ENCODE results near the gene AFDN.

Gene AFDN

DNA sequence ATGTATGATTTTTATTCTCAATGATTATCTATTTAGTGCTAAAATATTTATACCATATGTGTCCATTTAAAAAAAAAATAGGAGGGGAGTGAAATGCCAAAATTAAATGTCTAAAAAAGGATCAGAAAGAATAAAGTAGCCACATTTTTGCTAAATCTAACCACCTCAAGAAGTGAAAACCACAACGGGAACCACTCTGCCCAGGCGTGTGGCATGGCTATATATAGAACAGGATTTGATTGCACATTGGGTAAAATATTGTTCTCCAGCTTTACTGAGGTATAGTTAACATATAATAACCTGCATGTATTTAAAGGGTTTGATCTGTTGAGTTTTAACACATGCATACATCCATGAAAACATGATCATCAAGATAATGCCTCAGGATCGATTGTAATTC, 19.0 kb upstream of the AFDN start:
- H3K4me2 ChIP-seq (ENCODE audit: low read depth, low read length, poor library complexity, severe bottlenecking): no peak overlapping the region
- H3K79me2 ChIP-seq (ENCODE audit: insufficient read depth, low read length): no peaks in the 10 kb centered on the region
- H4K20me1 ChIP-seq (ENCODE audit: insufficient read depth, low read length, poor library complexity, severe bottlenecking): no peaks in the 10 kb centered on the region
- no peak overlapping the region for H3K9ac ChIP-seq (ENCODE audit: low read depth, low read length, poor library complexity, severe bottlenecking)
- no peaks in the 10 kb centered on the region for H3K27me3 ChIP-seq (ENCODE audit: insufficient read depth, low read length, poor library complexity, severe bottlenecking)
- H3K4me3 ChIP-seq (ENCODE audit: low read length, poor library complexity, severe bottlenecking): no peak overlapping the region
- H3K9me3 ChIP-seq (ENCODE audit: insufficient read depth, low read depth, low read length): no peaks in the 10 kb centered on the region; the same call in 1 of the 2 replicates
- no peak overlapping the region for H2AFZ ChIP-seq (ENCODE audit: low read length)
- H3K4me1 ChIP-seq (ENCODE audit: insufficient read depth, low read length, poor library complexity, severe bottlenecking): no peaks in the 10 kb centered on the region
- H3K9me2 ChIP-seq (replicated peaks; ENCODE audit: low read depth, low read length): no peaks in the 10 kb centered on the region
- no peaks in the 10 kb centered on the region for H3K36me3 ChIP-seq (ENCODE audit: insufficient read depth, low read length)
- no peak for TF ChIP-seq EZH2phosphoT487 (IDR thresholded peaks at IDR 0.05; ENCODE audit: borderline replicate concordance)
- TF ChIP-seq, protein P1, sequence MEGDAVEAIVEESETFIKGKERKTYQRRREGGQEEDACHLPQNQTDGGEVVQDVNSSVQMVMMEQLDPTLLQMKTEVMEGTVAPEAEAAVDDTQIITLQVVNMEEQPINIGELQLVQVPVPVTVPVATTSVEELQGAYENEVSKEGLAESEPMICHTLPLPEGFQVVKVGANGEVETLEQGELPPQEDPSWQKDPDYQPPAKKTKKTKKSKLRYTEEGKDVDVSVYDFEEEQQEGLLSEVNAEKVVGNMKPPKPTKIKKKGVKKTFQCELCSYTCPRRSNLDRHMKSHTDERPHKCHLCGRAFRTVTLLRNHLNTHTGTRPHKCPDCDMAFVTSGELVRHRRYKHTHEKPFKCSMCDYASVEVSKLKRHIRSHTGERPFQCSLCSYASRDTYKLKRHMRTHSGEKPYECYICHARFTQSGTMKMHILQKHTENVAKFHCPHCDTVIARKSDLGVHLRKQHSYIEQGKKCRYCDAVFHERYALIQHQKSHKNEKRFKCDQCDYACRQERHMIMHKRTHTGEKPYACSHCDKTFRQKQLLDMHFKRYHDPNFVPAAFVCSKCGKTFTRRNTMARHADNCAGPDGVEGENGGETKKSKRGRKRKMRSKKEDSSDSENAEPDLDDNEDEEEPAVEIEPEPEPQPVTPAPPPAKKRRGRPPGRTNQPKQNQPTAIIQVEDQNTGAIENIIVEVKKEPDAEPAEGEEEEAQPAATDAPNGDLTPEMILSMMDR (conservative IDR thresholded peaks at IDR 0.05; ENCODE audit: low read length): no peak
- H3F3A ChIP-seq (ENCODE audit: low read depth): no peaks in the 10 kb centered on the region

GRCh38 chr6:167811040-167811439, 15.7 kb upstream of the AFDN start:
- Histone ChIP-seq H3K4me1 (ENCODE audit: insufficient read depth, low read length, poor library complexity, severe bottlenecking) (no peaks in the 10 kb centered on the region), H3K9ac (ENCODE audit: low read depth, low read length, poor library complexity, severe bottlenecking) (no peak overlapping the region), H4K20me1 (ENCODE audit: insufficient read depth, low read length, poor library complexity, severe bottlenecking) (no peaks in the 10 kb centered on the region), H3K9me3 (ENCODE audit: insufficient read depth, low read depth, low read length) (no peaks in the 10 kb centered on the region; the same call in 1 of the 2 replicates), H3K27me3 (ENCODE audit: insufficient read depth, low read length, poor library complexity, severe bottlenecking) (no peaks in the 10 kb centered on the region), H3K9me2 (replicated peaks; ENCODE audit: low read depth, low read length) (no peaks in the 10 kb centered on the region), H3K4me3 (ENCODE audit: low read length, poor library complexity, severe bottlenecking) (no peak overlapping the region), H3K79me2 (ENCODE audit: insufficient read depth, low read length) (no peaks in the 10 kb centered on the region), H3F3A (ENCODE audit: low read depth) (no peaks in the 10 kb centered on the region), H3K36me3 (ENCODE audit: insufficient read depth, low read length) (no peaks in the 10 kb centered on the region), H3K4me2 (ENCODE audit: low read depth, low read length, poor library complexity, severe bottlenecking) (no peak overlapping the region), H2AFZ (ENCODE audit: low read length) (no peak overlapping the region)
- TF ChIP-seq EZH2phosphoT487 (IDR thresholded peaks at IDR 0.05; ENCODE audit: borderline replicate concordance): no peak
- TF ChIP-seq, protein P1 (conservative IDR thresholded peaks at IDR 0.05; ENCODE audit: low read length): no peak

DNA sequence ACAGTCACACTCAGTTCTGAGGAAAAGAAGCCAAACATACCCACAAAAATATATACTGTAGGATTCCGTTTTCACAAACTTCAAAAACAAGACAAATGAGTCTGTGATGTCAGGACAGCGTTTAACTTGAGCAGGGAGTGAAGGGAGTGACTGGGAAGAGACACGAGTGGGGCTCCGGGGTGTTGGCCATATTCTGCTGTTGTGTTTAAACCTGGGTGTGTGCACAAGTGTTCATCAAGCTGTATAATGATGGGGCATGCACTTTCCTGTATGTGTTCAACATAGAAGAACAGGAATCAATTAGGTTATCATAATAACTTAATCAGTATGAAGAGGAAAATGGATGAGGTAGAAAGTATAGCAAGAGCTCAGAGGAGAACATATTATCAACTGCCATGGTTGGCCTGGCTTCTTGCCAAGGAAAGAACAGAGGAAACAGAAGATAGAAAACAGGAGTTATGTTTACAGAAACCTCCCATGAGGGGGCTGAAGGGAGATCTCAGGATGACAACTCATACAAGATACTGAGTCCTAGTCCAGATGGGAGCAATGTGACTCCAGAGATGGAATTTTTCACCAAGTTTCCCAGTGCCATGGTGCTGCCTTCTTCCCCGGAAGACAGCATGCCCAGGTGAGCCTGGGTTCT, 15.1 kb upstream of the AFDN start:
- no peaks in the 10 kb centered on the region for H3K9me2 ChIP-seq (replicated peaks; ENCODE audit: low read depth, low read length)
- TF ChIP-seq, protein P1 (conservative IDR thresholded peaks at IDR 0.05; ENCODE audit: low read length): no peak
- no peak for TF ChIP-seq EZH2phosphoT487 (IDR thresholded peaks at IDR 0.05; ENCODE audit: borderline replicate concordance)
- no peaks in the 10 kb centered on the region for H3K79me2 ChIP-seq (ENCODE audit: insufficient read depth, low read length)
- H3F3A ChIP-seq (ENCODE audit: low read depth): no peaks in the 10 kb centered on the region
- no peak overlapping the region for H3K4me3 ChIP-seq (ENCODE audit: low read length, poor library complexity, severe bottlenecking)
- H3K4me2 ChIP-seq (ENCODE audit: low read depth, low read length, poor library complexity, severe bottlenecking): no peak overlapping the region
- no peaks in the 10 kb centered on the region for H3K27me3 ChIP-seq (ENCODE audit: insufficient read depth, low read length, poor library complexity, severe bottlenecking)
- no peak overlapping the region for H2AFZ ChIP-seq (ENCODE audit: low read length)
- no peaks in the 10 kb centered on the region for H3K9me3 ChIP-seq (ENCODE audit: insufficient read depth, low read depth, low read length)
- H4K20me1 ChIP-seq (ENCODE audit: insufficient read depth, low read length, poor library complexity, severe bottlenecking): no peaks in the 10 kb centered on the region
- no peaks in the 10 kb centered on the region for H3K36me3 ChIP-seq (ENCODE audit: insufficient read depth, low read length)
- H3K4me1 ChIP-seq (ENCODE audit: insufficient read depth, low read length, poor library complexity, severe bottlenecking): no peaks in the 10 kb centered on the region
- no peak overlapping the region for H3K9ac ChIP-seq (ENCODE audit: low read depth, low read length, poor library complexity, severe bottlenecking)
